Fibroblast of lung (primary cell): ENCODE measurements around the gene LCN1. TPM values are rescaled to one million over a fixed set of nuclear protein-coding genes. Genes with fewer than 3 reads are reported as not detected.

Experiments
- DNase-seq, 2 donors: peaks; one replicate each; pipeline versions ENCODE4 v3.0.0 to v3.0.0-alpha.2; 2010; ENCODE audit warnings: low read depth in 2 of 2
- H2AFZ ChIP-seq: 2 replicates; pipeline ENCODE4 v1.5.1; 2012; ENCODE audit warnings: low read length, control low read depth, inconsistent platforms
- H3K27ac ChIP-seq: 2 replicates; pipeline ENCODE4 v1.5.1; 2011; ENCODE audit warnings: low read length, control low read depth; ENCODE audit not compliant: insufficient read depth
- H3K27me3 ChIP-seq: 2 replicates; pipeline ENCODE4 v1.5.1; 2011; ENCODE audit warnings: mild to moderate bottlenecking, low read length; ENCODE audit not compliant: control insufficient read depth, insufficient read depth
- H3K36me3 ChIP-seq: 2 replicates; pipeline ENCODE4 v1.5.1; 2011; ENCODE audit warnings: low read length; ENCODE audit not compliant: control insufficient read depth, insufficient read depth
- H3K4me1 ChIP-seq: 2 replicates; pipeline ENCODE4 v1.5.1; 2011; ENCODE audit warnings: low read length; ENCODE audit not compliant: control insufficient read depth, insufficient read depth; ENCODE audit errors: extremely low read depth
- H3K4me2 ChIP-seq: 2 replicates; pipeline ENCODE4 v1.5.1; 2011; ENCODE audit warnings: low read length, control low read depth; ENCODE audit not compliant: insufficient read depth; ENCODE audit errors: extremely low read depth
- H3K4me3 ChIP-seq, 4 experiments: fragments of 200-600 bp in 1 of 4; sonication (generic) in 1 of 4; replicated peaks in 1 of 4; 2 replicates each; pipeline ENCODE4 v1.5.1; 2011 to 2016; ENCODE audit warnings: low read length in 4 of 4, low read depth in 3 of 4, mild to moderate bottlenecking in 3 of 4, control low read depth in 2 of 4, inconsistent platforms in 1 of 4, mixed read lengths in 1 of 4; ENCODE audit not compliant: insufficient read depth in 1 of 4; ENCODE audit errors: control extremely low read depth in 1 of 4
- H3K79me2 ChIP-seq: 2 replicates; pipeline ENCODE4 v1.5.1; 2012; ENCODE audit warnings: mild to moderate bottlenecking, low read length, inconsistent platforms; ENCODE audit not compliant: control insufficient read depth, insufficient read depth
- H3K9ac ChIP-seq: 2 replicates; pipeline ENCODE4 v1.5.1; 2011; ENCODE audit warnings: mild to moderate bottlenecking, low read length, control low read depth; ENCODE audit not compliant: insufficient read depth
- H3K9me3 ChIP-seq: 2 replicates; pipeline ENCODE4 v1.5.1; 2012; ENCODE audit warnings: low read depth, low read length; ENCODE audit not compliant: control insufficient read depth, insufficient read depth
- H4K20me1 ChIP-seq: 2 replicates; pipeline ENCODE4 v1.5.1; 2011; ENCODE audit warnings: low read length; ENCODE audit not compliant: control insufficient read depth, insufficient read depth; ENCODE audit errors: extremely low read depth
- CTCF ChIP-seq, 2 donors: IDR thresholded peaks in 1 of 2; conservative IDR thresholded peaks in 1 of 2; 1 replicate in 1 of 2; 2 replicates in 1 of 2; pipeline ENCODE4 v1.5.1; 2011 to 2012; ENCODE audit warnings: low read length in 2 of 2, control low read depth in 1 of 2, inconsistent platforms in 1 of 2, low read depth in 1 of 2, mild to moderate bottlenecking in 1 of 2
- EZH2 ChIP-seq: IDR thresholded peaks from 2 replicates; pipeline ENCODE4 v1.5.1; 2012; ENCODE audit warnings: low read length, control low read depth, mild to moderate bottlenecking; ENCODE audit errors: missing control alignments
- polyA plus RNA-seq, 2 donors: library from polyadenylated mRNA; depleted of rRNA in 1 of 2; stranded (reverse) in 1 of 2; unstranded in 1 of 2; fragments of >200 nt; gene quantifications; 2 replicates each; pipeline ENCODE4 v1.2.1, GENCODE V29; 2011 to 2012; ENCODE audit warnings: missing spikeins in 1 of 2
- total RNA-seq: library from RNA; depleted of rRNA; stranded (reverse); fragments of >200 nt; gene quantifications from 2 replicates; pipeline ENCODE4 v1.2.1, GENCODE V29; 2014

Gene LCN1
- total and polyA plus RNA-seq, 2 donors (not counting 1 experiment from before 2014, with no cell fraction given): not detected

DNA sequence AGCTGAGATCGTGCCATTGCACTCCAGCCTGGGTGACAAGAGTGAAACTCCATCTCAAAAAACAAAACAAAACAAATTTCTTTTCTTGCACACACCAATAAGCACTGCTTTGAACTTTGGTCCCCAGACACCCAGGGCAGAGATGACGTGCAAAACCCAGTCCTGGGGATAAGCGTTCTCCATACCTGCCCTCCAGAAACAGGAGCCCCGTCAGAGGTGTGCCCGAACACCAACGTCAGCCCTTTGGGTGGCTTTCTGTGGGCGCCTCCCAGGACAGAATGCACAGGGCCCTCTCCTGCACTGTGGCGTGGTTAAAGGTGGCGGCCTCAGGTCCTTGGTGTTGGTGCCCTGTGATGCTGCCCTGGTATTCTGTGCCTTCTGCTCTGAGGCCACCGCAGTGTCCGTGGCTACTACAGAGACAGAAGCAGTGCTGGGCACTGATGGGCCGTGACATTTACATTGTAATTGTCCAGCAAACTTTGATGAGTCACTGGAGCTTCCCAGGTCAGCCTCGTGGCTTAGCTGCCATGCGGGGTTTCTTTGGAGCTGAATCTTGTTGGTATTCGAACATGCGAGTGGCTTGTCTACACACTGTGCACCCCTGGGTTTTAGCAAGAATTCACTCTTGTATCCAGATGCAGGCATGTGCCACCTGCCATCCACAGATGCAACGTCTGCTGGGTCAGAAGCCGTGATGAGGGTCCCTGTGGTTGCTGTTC is 31.9 kb upstream of the LCN1 start:
- Histone ChIP-seq H3K4me1 (no peaks in the 10 kb centered on the region), H4K20me1 (no peaks in the 10 kb centered on the region), H2AFZ (no peak overlapping the region), H3K36me3 (peaks cover 3% of the 10 kb centered on the region), H3K9me3 (no peaks in the 10 kb centered on the region), H3K9ac (no peak overlapping the region), H3K27ac (no peak overlapping the region), H3K4me3 (no peak overlapping the region), H3K27me3 (no peaks in the 10 kb centered on the region), H3K4me2 (no peak overlapping the region), H3K79me2 (no peaks in the 10 kb centered on the region)
- no peak for DNase-seq
- TF ChIP-seq CTCF (conservative IDR thresholded peaks at IDR 0.05 in 1 of 2, IDR thresholded peaks at IDR 0.05 in 1 of 2; ENCODE audit: low read depth in 1 of 2, low read length in 2 of 2): no peak
- no peak for TF ChIP-seq EZH2

GRCh38 chr9:135490166-135490870 is 30.9 kb upstream of the LCN1 start:
- no peak for DNase-seq
- H3K9ac ChIP-seq: no peak overlapping the region
- TF ChIP-seq CTCF (conservative IDR thresholded peaks at IDR 0.05 in 1 of 2, IDR thresholded peaks at IDR 0.05 in 1 of 2; ENCODE audit: low read depth in 1 of 2, low read length in 2 of 2): no peak
- TF ChIP-seq EZH2: no peak
- H2AFZ ChIP-seq: no peak overlapping the region
- H3K4me2 ChIP-seq: no peak overlapping the region
- H3K79me2 ChIP-seq: no peaks in the 10 kb centered on the region
- H3K27ac ChIP-seq: no peak overlapping the region
- no peaks in the 10 kb centered on the region for H3K4me1 ChIP-seq
- peaks cover 3% of the 10 kb centered on the region for H3K36me3 ChIP-seq
- H3K4me3 ChIP-seq: no peak overlapping the region
- H4K20me1 ChIP-seq: no peaks in the 10 kb centered on the region
- no peaks in the 10 kb centered on the region for H3K9me3 ChIP-seq
- no peaks in the 10 kb centered on the region for H3K27me3 ChIP-seq

GRCh38 chr9:135490980-135491464 is 30.2 kb upstream of the LCN1 start:
- DNase-seq: no peak
- H3K79me2 ChIP-seq: no peaks in the 10 kb centered on the region
- H3K27ac ChIP-seq: no peak overlapping the region
- no peaks in the 10 kb centered on the region for H3K27me3 ChIP-seq
- no peak overlapping the region for H3K4me2 ChIP-seq
- H2AFZ ChIP-seq: no peak overlapping the region
- H3K4me3 ChIP-seq: no peak overlapping the region
- H4K20me1 ChIP-seq: no peaks in the 10 kb centered on the region
- H3K36me3 ChIP-seq: peaks cover 3% of the 10 kb centered on the region
- no peak for TF ChIP-seq EZH2
- TF ChIP-seq CTCF (conservative IDR thresholded peaks at IDR 0.05 in 1 of 2, IDR thresholded peaks at IDR 0.05 in 1 of 2; ENCODE audit: low read depth in 1 of 2, low read length in 2 of 2): no peak
- no peak overlapping the region for H3K9ac ChIP-seq
- no peaks in the 10 kb centered on the region for H3K4me1 ChIP-seq
- H3K9me3 ChIP-seq: no peaks in the 10 kb centered on the region
